Motor neuron (in vitro differentiated cells): ENCODE data around the gene CD101. TPM values are rescaled to one million over a fixed set of nuclear protein-coding genes. Genes with fewer than 3 reads are reported as not detected.

ENCODE experiments used
- ATAC-seq, 8 experiments: fragments of 200-7000 bp; cut with Tn5 transposase; replicated peaks in 6 of 8; 2 replicates each; pipeline ENCODE4 v1.8.0; 2021; ENCODE audit warnings: mild to moderate bottlenecking in 8 of 8, moderate library complexity in 8 of 8
- H3K27ac ChIP-seq, 2 donors: fragments of 250-450 bp; sonication (Bioruptor Pico); 2 replicates each; pipeline ENCODE4 v1.9.0; 2021; ENCODE audit warnings: antibody characterized with exemption in 2 of 2, mild to moderate bottlenecking in 2 of 2, moderate library complexity in 1 of 2
- H3K4me1 ChIP-seq, 2 donors: fragments of 250-450 bp; sonication (Bioruptor Pico); replicated peaks in 1 of 2; 2 replicates each; pipeline ENCODE4 v1.6.1; 2021; ENCODE audit warnings: antibody characterized with exemption in 2 of 2, mild to moderate bottlenecking in 2 of 2, moderate library complexity in 1 of 2
- H3K4me3 ChIP-seq, 5 donors: fragments of 250-450 bp; sonication (Bioruptor Pico); 2 replicates each; pipeline ENCODE4 v1.9.0; 2021; ENCODE audit warnings: antibody characterized with exemption in 5 of 5, mild to moderate bottlenecking in 5 of 5, moderate library complexity in 4 of 5
- WGBS, 10 experiments: fragments of 450-650 bp; shearing (Covaris generic); methylation state at CpG; one replicate each; pipeline ENCODE4 v1.0.0; 2022; 5-methylcytosine and 5-hydroxymethylcytosine counted together
- in situ Hi-C, 9 experiments: fragments of 400-800 bp; cut with MboI; loops; one replicate each; pipeline ENCODE4 v1.15.0; 2021; ENCODE audit warnings: low sequenced_read_pairs in 9 of 9, low pct_unique_long_range_greater_than_20kb in 2 of 9; ENCODE audit not compliant: unreplicated experiment in 9 of 9
- total RNA-seq, 8 experiments: library from RNA; unstranded; fragments of 300-600 nt; gene quantifications; 2 replicates each; pipeline versions ENCODE4 v1.2.3 to v1.2.4, GENCODE V29; 2022

Gene CD101
- total RNA-seq, 8 experiments from 2014 or later = 0.27 to 4.8 (median 1.9) TPM

DNA sequence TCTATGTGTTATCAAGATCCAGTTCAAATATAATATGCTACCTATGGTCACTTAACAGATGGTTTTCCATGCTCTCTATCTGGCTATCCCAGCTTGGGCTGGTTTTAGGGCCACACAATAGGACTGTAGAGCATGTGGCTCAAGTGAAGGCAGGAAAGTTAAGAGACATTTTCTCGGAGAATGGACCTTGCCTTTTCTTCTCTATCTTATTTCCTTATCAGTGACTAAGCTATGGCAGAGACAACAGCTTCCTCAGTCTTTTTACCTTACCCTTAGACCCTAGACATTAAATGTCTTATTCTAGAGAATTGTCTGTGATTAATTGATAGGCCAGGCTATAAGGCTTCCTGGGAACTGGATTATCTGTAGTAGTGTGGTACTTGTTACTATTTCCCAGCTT, 28.1 kb downstream of the CD101 start:
- H3K4me3 ChIP-seq = no peak overlapping the region
- in situ Hi-C loops = loop anchor here in 3 of 9 experiments (25.0 kb wide), 2 partner anchors 292 to 442 kb away; no protein-coding TSS in a partner anchor
- no peak for ATAC-seq
- H3K4me1 ChIP-seq = peaks cover 15 to 17% of the 10 kb centered on the region in 2 donors
- H3K27ac ChIP-seq = no peak overlapping the region
- 80 to 100% (median 91%) methylated on average over 1 of the region's 1 CpG; no CpG with 5 or more reads in 3 of the 10 experiments for WGBS, 10 experiments

DNA sequence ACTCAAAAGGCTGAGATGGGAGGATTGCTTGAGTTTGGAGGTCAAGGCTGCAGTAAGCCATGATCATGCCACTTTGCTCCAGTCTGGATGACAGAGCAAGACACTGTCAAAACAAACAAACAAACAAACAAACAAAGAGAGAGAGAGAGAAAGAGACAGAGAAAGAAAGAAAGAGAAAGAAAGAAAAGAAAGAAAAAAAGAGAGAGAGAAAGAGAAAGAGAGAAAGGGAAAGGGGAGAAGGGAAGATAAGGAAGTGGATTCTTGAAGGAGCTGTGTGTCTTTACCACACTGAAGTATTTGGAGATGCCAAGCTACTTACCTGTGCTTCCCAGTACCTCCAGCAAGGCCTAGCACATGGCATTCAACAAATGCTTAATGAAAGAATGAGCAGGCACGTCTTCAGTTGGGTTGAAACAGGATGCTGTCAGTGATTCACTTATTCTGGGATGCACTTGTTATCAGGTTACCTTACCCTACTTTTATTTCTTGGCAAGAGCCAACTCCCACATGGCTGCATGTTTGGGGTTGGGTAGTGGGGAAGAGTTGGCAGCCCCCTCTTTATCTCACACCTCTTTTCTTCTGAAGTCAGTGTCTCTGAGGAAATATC, 28.8 kb downstream of the CD101 start:
- WGBS, 10 experiments = 67 to 100% (median 77%) methylated on average over 1 of the region's 1 CpG; no CpG with 5 or more reads in 2 of the 10 experiments
- in situ Hi-C loops = loop anchor here in 3 of 9 experiments (25.0 kb wide), 2 partner anchors 293 to 443 kb away; no protein-coding TSS in a partner anchor
- ATAC-seq = no peak
- H3K4me3 ChIP-seq = no peak overlapping the region
- peaks cover 15 to 17% of the 10 kb centered on the region in 2 donors for H3K4me1 ChIP-seq
- no peak overlapping the region for H3K27ac ChIP-seq

DNA sequence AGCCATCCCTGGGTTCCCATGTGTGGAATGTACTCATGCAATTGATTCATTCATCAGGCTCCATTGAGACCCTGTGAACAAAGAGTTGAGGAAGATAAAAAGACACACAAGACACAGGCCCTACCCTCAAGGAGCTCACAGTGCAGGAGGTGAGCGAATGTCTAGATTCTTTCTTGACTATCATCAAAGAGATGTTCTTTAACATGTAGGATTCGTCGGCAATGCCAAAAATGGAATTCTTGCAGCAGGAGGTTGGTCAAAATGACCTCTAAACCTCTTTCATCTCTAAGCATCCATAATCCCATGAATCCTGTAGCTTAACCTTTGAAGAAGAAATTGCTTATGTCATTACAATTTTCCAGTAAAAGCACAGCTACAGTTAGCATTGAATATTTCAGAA, 30.7 kb downstream of the CD101 start:
- no peak overlapping the region for H3K27ac ChIP-seq
- in situ Hi-C loops = loop anchor here in 3 of 9 experiments (25.0 kb wide), 2 partner anchors 295 to 445 kb away; no protein-coding TSS in a partner anchor

DNA sequence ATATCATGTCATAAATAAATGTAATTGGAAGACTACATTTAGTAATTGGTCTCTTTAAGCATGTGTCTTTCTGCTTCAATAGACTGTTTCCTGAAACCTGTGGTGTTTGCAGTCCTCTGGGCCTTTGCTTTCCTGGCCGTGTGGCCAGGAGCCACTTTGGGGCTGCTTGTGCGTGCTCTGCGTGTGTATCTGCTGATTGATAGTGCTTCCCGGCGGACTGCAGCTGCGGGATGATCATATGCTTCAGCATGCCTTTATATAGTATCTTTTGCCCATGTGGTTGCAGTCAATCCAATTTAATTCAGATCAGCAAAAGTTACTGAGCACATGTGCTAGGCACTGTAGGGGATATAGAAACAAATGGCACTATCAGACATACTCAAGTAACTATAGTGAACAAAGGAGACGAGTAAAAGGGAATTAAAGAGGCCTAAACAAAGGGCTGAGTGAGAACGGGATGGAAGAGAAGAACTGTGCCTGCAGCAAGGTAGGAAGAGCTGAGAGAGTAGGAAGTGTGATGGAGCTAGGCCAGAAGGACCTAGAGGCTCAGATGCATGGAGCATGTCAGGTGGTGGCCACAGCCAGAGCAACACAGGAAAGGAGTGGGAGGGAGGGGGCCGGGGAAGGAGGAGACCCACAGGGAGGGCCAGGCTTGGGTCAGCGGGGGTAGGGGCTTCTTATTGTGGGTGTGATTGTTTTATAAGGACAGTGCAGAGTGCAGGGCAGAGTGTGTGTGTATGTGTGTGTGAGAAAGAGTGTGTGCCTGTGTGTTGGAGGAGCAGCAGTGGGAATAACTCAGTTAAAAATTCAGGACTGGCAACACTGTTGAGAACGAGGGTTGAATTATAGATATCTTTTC, 31.4 kb downstream of the CD101 start:
- H3K4me3 ChIP-seq = no peak overlapping the region
- H3K4me1 ChIP-seq = peaks cover 15 to 25% of the 10 kb centered on the region in 2 donors
- in situ Hi-C loops = loop anchor here in 3 of 9 experiments (25.0 kb wide), 2 partner anchors 296 to 446 kb away; no protein-coding TSS in a partner anchor
- H3K27ac ChIP-seq = no peak overlapping the region
- ATAC-seq = peak in 5 of 8 experiments; percentile 87 to 93 (median 91)
- WGBS, 10 experiments = 41 to 87% (median 52%) methylated on average over 4 to 9 of the region's 11 CpGs; no CpG with 5 or more reads in 1 of the 10 experiments

More for the DNA sequence above, 30.7 kb downstream of the CD101 start:
- Histone ChIP-seq H3K4me1 (peaks cover 15 to 25% of the 10 kb centered on the region in 2 donors), H3K4me3 (no peak overlapping the region)
- 20 to 100% (median 95%) methylated on average over 1 to 3 of the region's 3 CpGs; no CpG with 5 or more reads in 2 of the 10 experiments for WGBS, 10 experiments
- peak in 1 of 8 experiments; percentile 24 for ATAC-seq

DNA sequence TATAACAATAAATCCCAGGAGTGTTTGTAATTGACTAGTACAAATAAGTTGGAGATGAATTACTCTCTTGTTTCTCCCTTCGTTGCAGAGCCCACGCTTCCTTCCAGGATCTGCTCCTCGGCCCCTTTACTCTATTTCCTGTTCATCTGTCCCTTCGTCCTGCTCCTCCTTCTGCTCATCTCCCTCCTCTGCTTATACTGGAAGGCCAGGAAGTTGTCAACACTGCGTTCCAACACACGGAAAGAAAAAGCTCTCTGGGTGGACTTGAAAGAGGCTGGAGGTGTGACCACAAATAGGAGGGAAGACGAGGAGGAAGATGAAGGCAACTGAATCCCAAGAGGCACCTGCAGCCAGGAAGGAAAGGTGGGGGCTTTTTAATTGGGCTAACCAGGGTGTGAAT, 32.2 kb downstream of the CD101 start:
- in situ Hi-C loops = loop anchor here in 3 of 9 experiments (25.0 kb wide), 2 partner anchors 296 to 446 kb away; no protein-coding TSS in a partner anchor
- Histone ChIP-seq H3K4me1 (peaks cover 15 to 25% of the 10 kb centered on the region in 2 donors), H3K27ac (no peak overlapping the region), H3K4me3 (no peak overlapping the region)
- no peak for ATAC-seq
- 50 to 100% (median 92%) methylated on average over 1 to 7 of the region's 7 CpGs; no CpG with 5 or more reads in 2 of the 10 experiments for WGBS, 10 experiments

DNA sequence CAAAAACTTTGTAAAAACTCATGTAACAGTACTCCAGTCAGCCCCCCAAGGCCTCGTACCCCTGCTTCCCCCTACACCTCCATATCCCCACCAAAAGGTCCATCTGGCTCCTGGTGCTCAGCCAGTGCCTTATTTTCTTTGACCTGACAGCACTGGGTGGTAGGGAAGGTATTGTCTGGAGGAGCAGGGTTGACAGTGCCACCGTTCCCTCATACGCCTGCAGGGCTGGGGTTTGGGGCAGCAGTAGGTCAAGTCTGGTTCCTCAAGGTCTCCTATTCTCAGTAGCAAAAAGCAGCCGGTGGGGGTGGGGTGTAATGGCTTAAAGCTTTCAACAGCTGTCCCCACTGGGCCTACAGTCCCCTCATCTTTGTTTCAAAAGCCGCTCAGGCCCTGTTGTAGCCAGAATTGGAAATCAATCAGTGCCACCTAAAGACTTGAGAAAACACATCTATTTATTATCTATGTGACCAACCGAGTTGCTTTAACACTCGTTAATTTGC, 33.3 kb downstream of the CD101 start:
- ATAC-seq = no peak
- in situ Hi-C loops = loop anchor here in 3 of 9 experiments (25.0 kb wide), 2 partner anchors 298 to 448 kb away; no protein-coding TSS in a partner anchor
- peaks cover 15 to 25% of the 10 kb centered on the region in 2 donors for H3K4me1 ChIP-seq
- no peak overlapping the region for H3K27ac ChIP-seq
- WGBS, 10 experiments = 33 to 90% (median 63%) methylated on average over 1 to 7 of the region's 7 CpGs
- H3K4me3 ChIP-seq = no peak overlapping the region

DNA sequence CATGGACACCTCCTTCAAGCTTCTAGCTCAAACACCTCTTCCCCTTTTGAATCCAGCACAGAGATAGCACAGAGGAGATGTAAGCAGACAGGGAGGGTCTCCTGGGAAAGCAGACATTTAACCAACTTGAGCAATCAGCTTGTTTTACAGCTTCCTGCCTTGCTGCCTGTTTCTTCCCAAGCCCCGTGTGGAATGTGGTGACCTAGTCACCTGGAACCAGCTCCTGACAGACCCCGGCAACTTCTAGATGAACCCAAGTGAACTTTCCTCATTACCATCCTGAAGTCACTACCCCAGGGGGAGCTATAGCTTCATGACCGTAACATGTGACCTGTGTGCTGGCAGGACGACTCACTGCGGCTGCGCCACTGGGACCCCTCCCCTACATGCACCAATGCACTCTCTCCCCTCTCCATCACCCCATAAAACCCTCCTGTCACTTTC, 34.5 kb downstream of the CD101 start:
- Histone ChIP-seq H3K4me3 (no peak overlapping the region), H3K27ac (no peak overlapping the region), H3K4me1 (peaks cover 15 to 25% of the 10 kb centered on the region in 2 donors)
- ATAC-seq = peak in 5 of 8 experiments; percentile 7 to 77 (median 76)
- in situ Hi-C loops = loop anchor here in 3 of 9 experiments (25.0 kb wide), 2 partner anchors 299 to 449 kb away; no protein-coding TSS in a partner anchor
- 37 to 100% (median 56%) methylated on average over 1 to 6 of the region's 6 CpGs; no CpG with 5 or more reads in 5 of the 10 experiments for WGBS, 10 experiments

DNA sequence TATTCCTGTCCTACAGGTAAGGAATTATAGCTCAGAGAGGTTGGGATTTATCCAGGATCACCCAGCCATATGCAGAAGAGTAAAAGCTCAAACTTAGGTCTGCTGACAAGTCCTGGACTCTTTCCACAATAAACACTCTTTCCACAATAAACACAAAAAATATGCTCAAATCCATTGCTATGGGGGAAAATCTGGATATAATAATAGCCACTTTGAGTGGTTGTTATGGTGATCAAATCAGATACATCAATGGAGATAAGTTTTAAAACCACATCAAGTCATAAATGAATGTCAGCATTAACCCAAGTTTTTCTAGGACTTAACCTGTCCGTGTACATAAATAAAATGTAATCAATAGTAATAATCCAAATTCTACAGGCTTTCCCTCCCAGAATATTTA, 36.2 kb downstream of the CD101 start:
- Histone ChIP-seq H3K4me3 (no peak overlapping the region), H3K27ac (no peak overlapping the region), H3K4me1 (peaks cover 8 to 18% of the 10 kb centered on the region in 2 donors)
- no peak for ATAC-seq
- in situ Hi-C loops = loop anchor here in 3 of 9 experiments (25.0 kb wide), 2 partner anchors 301 to 451 kb away; no protein-coding TSS in a partner anchor
- 0 to 89% (median 79%) methylated on average over 1 of the region's 1 CpG; no CpG with 5 or more reads in 1 of the 10 experiments for WGBS, 10 experiments

DNA sequence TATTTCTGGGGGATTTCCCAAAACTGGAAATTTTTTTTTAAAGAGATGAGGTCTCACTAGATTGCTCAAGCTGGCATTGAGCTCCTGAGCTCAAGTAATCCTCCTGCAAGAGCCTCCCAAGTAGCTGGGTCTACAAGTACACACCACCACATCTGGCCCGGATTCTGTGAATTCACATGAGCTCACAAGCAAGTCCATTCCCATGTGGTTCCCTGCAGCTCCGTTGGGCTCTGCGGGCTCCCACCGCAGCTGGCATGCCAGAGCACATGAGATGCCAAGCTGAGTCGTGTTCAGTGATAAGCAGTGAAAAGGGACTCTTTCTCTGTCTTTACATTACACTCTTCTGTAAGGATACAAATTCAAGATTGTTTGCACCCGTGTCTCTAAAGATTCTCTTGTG, 36.7 kb downstream of the CD101 start:
- H3K4me1 ChIP-seq = peaks cover 4 to 14% of the 10 kb centered on the region in 2 donors
- in situ Hi-C loops = loop anchor here in 3 of 9 experiments (25.0 kb wide), 2 partner anchors 301 to 451 kb away; no protein-coding TSS in a partner anchor
- WGBS, 10 experiments = 89 to 100% (median 91%) methylated on average over 1 to 6 of the region's 6 CpGs; no CpG with 5 or more reads in 4 of the 10 experiments
- H3K27ac ChIP-seq = no peak overlapping the region
- no peak for ATAC-seq
- no peak overlapping the region for H3K4me3 ChIP-seq

DNA sequence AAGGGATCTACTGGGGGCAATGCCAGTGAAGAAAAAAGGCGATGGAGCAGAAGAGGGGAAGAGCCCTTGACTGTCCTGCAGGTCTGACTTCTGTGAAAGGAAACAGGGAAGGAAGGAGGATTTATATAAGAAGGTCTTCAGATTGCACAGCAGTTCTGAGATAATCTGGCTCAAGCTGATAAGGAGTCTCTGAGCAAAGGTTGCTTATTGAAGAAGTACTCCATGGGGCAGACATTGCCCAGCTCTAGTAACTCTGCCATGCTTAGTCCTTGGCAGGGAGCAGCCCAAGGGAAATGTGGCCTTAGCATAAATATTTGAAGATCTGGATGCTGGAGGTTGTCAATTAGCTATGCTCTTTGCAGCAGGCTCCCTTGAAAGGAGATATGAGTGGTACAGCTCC, 42.7 kb downstream of the CD101 start:
- H3K27ac ChIP-seq = no peak overlapping the region
- WGBS, 10 experiments = 80 to 100% (median 92%) methylated on average over 1 of the region's 1 CpG; no CpG with 5 or more reads in 1 of the 10 experiments
- H3K4me3 ChIP-seq = no peak overlapping the region
- peak in 1 of 8 experiments; percentile 25 for ATAC-seq
- H3K4me1 ChIP-seq = no peaks in the 10 kb centered on the region
- in situ Hi-C loops = loop anchor here in 4 of 9 experiments (10.0 to 25.0 kb wide), 3 partner anchors 307 to 457 kb away; no protein-coding TSS in a partner anchor

DNA sequence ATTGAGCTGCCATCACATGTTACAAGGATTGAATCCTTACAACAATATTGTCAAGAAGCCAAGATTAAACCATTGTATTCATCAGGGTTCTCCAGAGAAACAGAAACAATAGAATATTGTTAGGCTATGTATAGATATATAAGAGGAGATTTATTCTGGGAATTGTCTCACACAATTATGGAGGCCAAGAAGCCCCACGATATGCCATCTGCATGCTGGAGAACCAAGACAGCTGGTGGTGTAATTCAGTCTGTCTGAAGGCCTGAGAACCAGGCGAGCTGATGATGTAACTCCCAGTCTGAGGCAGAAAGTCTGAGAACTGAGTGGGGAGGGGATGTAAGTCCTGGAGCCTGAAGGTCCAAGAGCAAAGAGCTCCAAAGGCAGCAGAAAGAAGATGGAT, 44.1 kb downstream of the CD101 start:
- WGBS, 10 experiments = 17 to 90% (median 68%) methylated on average over 1 to 2 of the region's 2 CpGs; no CpG with 5 or more reads in 3 of the 10 experiments
- in situ Hi-C loops = loop anchor here in 4 of 9 experiments (10.0 to 25.0 kb wide), 3 partner anchors 308 to 458 kb away; no protein-coding TSS in a partner anchor
- Histone ChIP-seq H3K4me1 (no peaks in the 10 kb centered on the region), H3K27ac (no peak overlapping the region), H3K4me3 (no peak overlapping the region)
- ATAC-seq = peak in 6 of 8 experiments; percentile 31 to 79 (median 49)

DNA sequence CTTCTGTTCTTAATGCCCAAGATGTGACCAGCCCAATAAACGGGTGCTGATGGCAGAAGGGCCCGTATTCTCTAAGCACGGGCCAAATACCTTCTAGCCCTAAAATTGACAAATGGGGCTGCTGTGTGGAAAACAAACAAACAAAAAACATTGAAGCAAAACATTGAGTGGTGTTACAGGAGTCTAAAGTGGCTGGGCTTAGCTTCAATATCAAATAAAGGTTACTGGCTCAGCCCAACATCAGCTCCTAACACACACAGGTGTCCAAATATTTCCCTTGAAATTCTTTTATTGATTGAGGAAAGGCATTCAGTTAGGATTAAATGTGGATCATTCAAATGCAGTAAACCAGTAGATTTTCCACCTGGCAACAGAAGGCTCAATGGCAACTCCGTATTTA, 45.2 kb downstream of the CD101 start:
- no peak overlapping the region for H3K4me3 ChIP-seq
- no peaks in the 10 kb centered on the region for H3K4me1 ChIP-seq
- in situ Hi-C loops = loop anchor here in 4 of 9 experiments (10.0 to 25.0 kb wide), 3 partner anchors 309 to 459 kb away; no protein-coding TSS in a partner anchor
- WGBS, 10 experiments = 72 to 100% (median 87%) methylated on average over 1 to 4 of the region's 4 CpGs; no CpG with 5 or more reads in 1 of the 10 experiments
- no peak overlapping the region for H3K27ac ChIP-seq
- ATAC-seq = no peak
